ENCODE data around the gene LCMT1. TPM values are rescaled to one million over a fixed set of nuclear protein-coding genes. Genes with fewer than 3 reads are reported as not detected.
"Not testable (repeated sequence)": the region's sequence is repeated elsewhere in the genome, so short reads cannot be mapped to it uniquely, and the experiment has no call there.

LCMT1 gene
- total RNA-seq, 1 experiment from 2014 or later = 44.2 TPM

DNA sequence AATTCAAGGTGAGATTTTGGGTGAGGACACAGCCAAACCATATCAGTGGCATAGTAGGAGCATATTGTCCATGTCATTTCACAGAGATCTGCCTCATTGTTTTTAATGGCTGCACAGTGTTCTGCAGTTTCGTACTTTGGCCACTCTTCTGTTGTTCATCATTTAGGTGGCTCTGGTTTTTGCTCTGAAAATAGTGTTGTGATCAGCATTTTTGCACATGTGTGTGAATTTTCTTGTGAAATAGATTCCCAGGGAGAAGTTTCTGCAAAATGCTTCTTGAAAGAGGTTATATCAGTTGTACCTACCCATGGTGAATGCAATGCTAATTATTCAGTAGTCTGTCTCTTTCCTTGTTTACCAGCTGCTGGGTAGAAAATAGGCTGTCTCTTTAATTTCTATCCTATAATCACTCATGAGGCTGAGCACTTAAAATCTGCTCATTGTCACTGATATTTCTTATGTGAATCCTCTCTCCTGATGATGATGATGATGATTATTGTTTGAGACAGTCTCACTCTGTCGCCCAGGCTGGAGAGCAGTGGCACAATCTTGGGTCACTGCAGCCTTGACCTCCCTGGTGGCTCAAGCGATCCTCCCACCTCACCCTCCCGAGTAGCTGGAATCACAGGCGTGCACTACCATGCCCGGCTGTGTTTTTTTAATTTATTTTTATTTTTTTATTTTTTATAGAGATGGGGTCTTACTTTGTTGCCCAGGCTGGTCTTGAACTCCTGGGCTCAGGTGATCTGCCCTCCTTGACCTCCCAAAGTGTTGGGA is 10.5 kb downstream of the LCMT1 start:
- CTCF ChIA-PET = no interaction called here

DNA sequence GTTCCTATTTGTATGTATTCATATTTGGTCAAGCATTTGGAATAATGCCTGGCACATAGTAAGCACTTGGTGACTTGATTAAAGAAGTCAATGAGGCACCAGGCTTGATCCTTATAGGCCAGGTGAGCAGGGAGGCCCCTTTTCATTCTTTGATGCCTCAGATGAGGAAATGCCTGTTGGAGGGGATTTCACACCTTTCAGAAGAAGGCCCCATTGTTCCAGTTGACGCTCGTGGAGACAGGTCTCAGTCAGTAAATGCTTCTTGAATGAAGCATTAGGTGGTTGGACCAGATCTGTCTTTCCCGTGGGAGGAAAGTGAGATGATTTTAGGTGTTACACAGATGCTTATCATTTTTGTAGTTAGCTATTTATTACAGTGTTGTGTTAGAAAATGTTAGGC is 13.0 kb downstream of the LCMT1 start:
- intact Hi-C loops (cut with micrococcal nuclease; ENCODE audit: unreplicated experiment) (no loop called here), in situ Hi-C loops (cut with HindIII; ENCODE audit: low pct_unique_long_range_greater_than_20kb, low sequenced_read_pairs) (no loop called here)
- no peak for ATAC-seq
- H3K4me3 ChIP-seq (ENCODE audit: low read depth in 2 of 2, low read length in 2 of 2) = no peak overlapping the region
- no peaks in the 10 kb centered on the region for H3K9me3 ChIP-seq (ENCODE audit: control insufficient read depth, insufficient read depth, low read depth, low read length)
- H3K27ac ChIP-seq (ENCODE audit: low read length) = no peak overlapping the region
- no peaks in the 10 kb centered on the region for H3K27me3 ChIP-seq (ENCODE audit: control insufficient read depth, insufficient read depth, low read length)
- ChIA-PET POLR2A (no interaction called here), CTCF (no interaction called here)
- DNase-seq (ENCODE audit: low read depth, low spot score) = no peak
- no TSS peak for BruUV-seq (replicated peaks)
- TF ChIP-seq, protein P1, sequence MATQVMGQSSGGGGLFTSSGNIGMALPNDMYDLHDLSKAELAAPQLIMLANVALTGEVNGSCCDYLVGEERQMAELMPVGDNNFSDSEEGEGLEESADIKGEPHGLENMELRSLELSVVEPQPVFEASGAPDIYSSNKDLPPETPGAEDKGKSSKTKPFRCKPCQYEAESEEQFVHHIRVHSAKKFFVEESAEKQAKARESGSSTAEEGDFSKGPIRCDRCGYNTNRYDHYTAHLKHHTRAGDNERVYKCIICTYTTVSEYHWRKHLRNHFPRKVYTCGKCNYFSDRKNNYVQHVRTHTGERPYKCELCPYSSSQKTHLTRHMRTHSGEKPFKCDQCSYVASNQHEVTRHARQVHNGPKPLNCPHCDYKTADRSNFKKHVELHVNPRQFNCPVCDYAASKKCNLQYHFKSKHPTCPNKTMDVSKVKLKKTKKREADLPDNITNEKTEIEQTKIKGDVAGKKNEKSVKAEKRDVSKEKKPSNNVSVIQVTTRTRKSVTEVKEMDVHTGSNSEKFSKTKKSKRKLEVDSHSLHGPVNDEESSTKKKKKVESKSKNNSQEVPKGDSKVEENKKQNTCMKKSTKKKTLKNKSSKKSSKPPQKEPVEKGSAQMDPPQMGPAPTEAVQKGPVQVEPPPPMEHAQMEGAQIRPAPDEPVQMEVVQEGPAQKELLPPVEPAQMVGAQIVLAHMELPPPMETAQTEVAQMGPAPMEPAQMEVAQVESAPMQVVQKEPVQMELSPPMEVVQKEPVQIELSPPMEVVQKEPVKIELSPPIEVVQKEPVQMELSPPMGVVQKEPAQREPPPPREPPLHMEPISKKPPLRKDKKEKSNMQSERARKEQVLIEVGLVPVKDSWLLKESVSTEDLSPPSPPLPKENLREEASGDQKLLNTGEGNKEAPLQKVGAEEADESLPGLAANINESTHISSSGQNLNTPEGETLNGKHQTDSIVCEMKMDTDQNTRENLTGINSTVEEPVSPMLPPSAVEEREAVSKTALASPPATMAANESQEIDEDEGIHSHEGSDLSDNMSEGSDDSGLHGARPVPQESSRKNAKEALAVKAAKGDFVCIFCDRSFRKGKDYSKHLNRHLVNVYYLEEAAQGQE (IDR thresholded peaks at IDR 0.05; ENCODE audit: insufficient read depth in 1 of 2, low read depth in 2 of 2, low read length in 1 of 2) = no peak
- TF ChIP-seq, protein P2, sequence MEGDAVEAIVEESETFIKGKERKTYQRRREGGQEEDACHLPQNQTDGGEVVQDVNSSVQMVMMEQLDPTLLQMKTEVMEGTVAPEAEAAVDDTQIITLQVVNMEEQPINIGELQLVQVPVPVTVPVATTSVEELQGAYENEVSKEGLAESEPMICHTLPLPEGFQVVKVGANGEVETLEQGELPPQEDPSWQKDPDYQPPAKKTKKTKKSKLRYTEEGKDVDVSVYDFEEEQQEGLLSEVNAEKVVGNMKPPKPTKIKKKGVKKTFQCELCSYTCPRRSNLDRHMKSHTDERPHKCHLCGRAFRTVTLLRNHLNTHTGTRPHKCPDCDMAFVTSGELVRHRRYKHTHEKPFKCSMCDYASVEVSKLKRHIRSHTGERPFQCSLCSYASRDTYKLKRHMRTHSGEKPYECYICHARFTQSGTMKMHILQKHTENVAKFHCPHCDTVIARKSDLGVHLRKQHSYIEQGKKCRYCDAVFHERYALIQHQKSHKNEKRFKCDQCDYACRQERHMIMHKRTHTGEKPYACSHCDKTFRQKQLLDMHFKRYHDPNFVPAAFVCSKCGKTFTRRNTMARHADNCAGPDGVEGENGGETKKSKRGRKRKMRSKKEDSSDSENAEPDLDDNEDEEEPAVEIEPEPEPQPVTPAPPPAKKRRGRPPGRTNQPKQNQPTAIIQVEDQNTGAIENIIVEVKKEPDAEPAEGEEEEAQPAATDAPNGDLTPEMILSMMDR (IDR thresholded peaks at IDR 0.05) = no peak
- no peak for TF ChIP-seq TCF7L2 (IDR thresholded peaks at IDR 0.05; ENCODE audit: low read depth, low read length)
- H3K36me3 ChIP-seq (ENCODE audit: control insufficient read depth, insufficient read depth, low read length) = peaks cover 3% of the 10 kb centered on the region
- H3K4me1 ChIP-seq (ENCODE audit: control insufficient read depth, insufficient read depth, low read length) = no peaks in the 10 kb centered on the region

More for the DNA sequence above, 10.5 kb downstream of the LCMT1 start:
- DNase-seq (ENCODE audit: low read depth, low spot score) (no peak), ATAC-seq (no peak)
- intact Hi-C loops (cut with micrococcal nuclease; ENCODE audit: unreplicated experiment) (no loop called here), in situ Hi-C loops (cut with HindIII; ENCODE audit: low pct_unique_long_range_greater_than_20kb, low sequenced_read_pairs) (no loop called here)
- BruUV-seq (replicated peaks) = no TSS peak
- Histone ChIP-seq H3K36me3 (ENCODE audit: control insufficient read depth, insufficient read depth, low read length) (no peaks in the 10 kb centered on the region), H3K27ac (ENCODE audit: low read length) (no peak overlapping the region), H3K4me3 (ENCODE audit: low read depth in 2 of 2, low read length in 2 of 2) (no peak overlapping the region), H3K27me3 (ENCODE audit: control insufficient read depth, insufficient read depth, low read length) (no peaks in the 10 kb centered on the region), H3K4me1 (ENCODE audit: control insufficient read depth, insufficient read depth, low read length) (no peaks in the 10 kb centered on the region), H3K9me3 (ENCODE audit: control insufficient read depth, insufficient read depth, low read depth, low read length) (no peaks in the 10 kb centered on the region)
- TF ChIP-seq SIN3A (IDR thresholded peaks at IDR 0.05; ENCODE audit: borderline replicate concordance, insufficient read depth, low read depth, low read length) = no peak
- POLR2A ChIA-PET = no interaction called here

DNA sequence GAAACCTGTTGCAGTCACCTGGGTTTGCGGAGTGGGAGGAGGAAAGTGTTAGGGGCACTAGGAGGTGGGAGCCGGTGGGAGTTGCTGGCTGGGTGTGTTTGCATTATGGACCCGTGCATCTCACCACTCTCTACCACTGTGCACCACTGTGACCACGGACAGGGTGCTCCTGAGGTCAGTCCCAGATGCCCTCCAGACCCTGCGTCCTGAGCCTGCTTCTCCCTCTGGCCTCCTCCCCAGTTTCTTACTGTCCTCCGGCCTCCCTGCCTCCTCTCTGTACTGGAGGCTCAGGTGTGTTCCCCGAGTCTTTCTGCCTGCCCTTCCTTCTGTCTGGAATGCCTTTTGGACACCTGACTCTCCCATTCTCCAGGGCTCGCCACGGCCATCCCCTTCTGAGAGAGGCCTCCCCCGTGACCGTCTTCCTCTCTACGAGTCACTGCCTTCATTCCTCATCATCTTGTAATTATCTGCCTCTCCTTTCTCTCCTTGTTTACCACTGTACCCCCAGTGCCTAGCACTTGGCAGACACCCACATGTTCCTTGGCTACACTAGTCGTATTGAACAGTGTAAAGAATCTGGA is 14.6 kb downstream of the LCMT1 start:
- intact Hi-C loops (cut with micrococcal nuclease; ENCODE audit: unreplicated experiment) = loop anchor here (1.0 to 5.0 kb wide), 2 partner anchors 71 to 101 kb away; no protein-coding TSS in a partner anchor
- H3K36me3 ChIP-seq (ENCODE audit: control insufficient read depth, insufficient read depth, low read length); H3K4me1 ChIP-seq (ENCODE audit: control insufficient read depth, insufficient read depth, low read length); DNase-seq (ENCODE audit: low read depth, low spot score); BruUV-seq (replicated peaks); H3K4me3 ChIP-seq (ENCODE audit: low read depth in 2 of 2, low read length in 2 of 2); in situ Hi-C loops (cut with HindIII; ENCODE audit: low pct_unique_long_range_greater_than_20kb, low sequenced_read_pairs); H3K9me3 ChIP-seq (ENCODE audit: control insufficient read depth, insufficient read depth, low read depth, low read length); H3K27me3 ChIP-seq (ENCODE audit: control insufficient read depth, insufficient read depth, low read length); POLR2A ChIA-PET: not testable (repeated sequence)
- H3K27ac ChIP-seq (ENCODE audit: low read length) = peak overlapping the region; percentile 24; the same call in 1 of the 2 replicates
- peak; percentile 82 for ATAC-seq
- CTCF ChIA-PET = interaction anchor here (0.7 to 2.0 kb wide), 3 partner anchors 75 to 99 kb away, joined by 3 to 19 read pairs (median 3); no protein-coding TSS in a partner anchor
